Endothelial cell of umbilical vein (primary cell): ENCODE results near the gene CHERP. TPM values are rescaled to one million over a fixed set of nuclear protein-coding genes. Genes with fewer than 3 reads are reported as not detected.
"Not testable (repeated sequence)": the region's sequence is repeated elsewhere in the genome, so short reads cannot be mapped to it uniquely, and the experiment has no call there.

Experiments
- BruUV-seq: library from RNA; stranded (reverse); fragments of 400-500 nt; replicated peaks from 2 replicates; lab custom pipeline; 2021; lab: Mats Ljungman, UMichigan
- CTCF ChIA-PET: fragments of 300-600, 350-600 bp; sonication (Branson Sonifier 250); formaldehyde crosslinking; loops from one replicate; lab custom pipeline; 2021; ENCODE audit warnings: antibody characterized with exemption, inconsistent platforms; lab: Charles Lee
- POLR2A ChIA-PET: fragments of 300-600, 350-600 bp; sonication (Branson Sonifier 250); formaldehyde crosslinking; loops from one replicate; lab custom pipeline; 2021; ENCODE audit warnings: antibody characterized with exemption, inconsistent platforms; lab: Charles Lee
- DNase-seq: peaks from one replicate; pipeline ENCODE4 v3.0.0-alpha.2; 2011; ENCODE audit warnings: low read depth, low spot score
- FAIRE-seq: peaks from 2 replicates; lab custom pipeline; 2011; peaks lifted over from hg19 to GRCh38; lab: Jason Lieb, UNC
- H2AFZ ChIP-seq: 2 replicates; pipeline ENCODE4 v1.6.0; 2012; ENCODE audit warnings: low read depth, low read length, control low read depth, inconsistent platforms
- H3K27ac ChIP-seq: 2 replicates; pipeline ENCODE4 v1.5.1; 2011; ENCODE audit warnings: low read depth, mild to moderate bottlenecking, control low read depth, low read length, moderate library complexity; ENCODE audit not compliant: insufficient read depth
- H3K27me3 ChIP-seq, 2 experiments: 2 replicates each; pipeline versions ENCODE4 v1.6.0 to v1.6.1; 2011; ENCODE audit warnings: low read length in 2 of 2, mixed read lengths in 1 of 2; ENCODE audit not compliant: control insufficient read depth in 2 of 2, insufficient read depth in 2 of 2
- H3K36me3 ChIP-seq, 2 experiments: 2 replicates in 1 of 2; 3 replicates in 1 of 2; pipeline ENCODE4 v1.5.1; 2011; ENCODE audit warnings: low read length in 2 of 2, mild to moderate bottlenecking in 1 of 2, moderate library complexity in 1 of 2; ENCODE audit not compliant: control insufficient read depth in 2 of 2, insufficient read depth in 2 of 2; ENCODE audit errors: extremely low read depth in 1 of 2
- H3K4me1 ChIP-seq: 3 replicates; pipeline ENCODE4 v1.5.1; 2011; ENCODE audit warnings: mild to moderate bottlenecking, low read length; ENCODE audit not compliant: control insufficient read depth, insufficient read depth; ENCODE audit errors: extremely low read depth
- H3K4me2 ChIP-seq: 2 replicates; pipeline ENCODE4 v1.6.1; 2011; ENCODE audit warnings: low read length, control low read depth, mixed read lengths; ENCODE audit not compliant: insufficient read depth
- H3K4me3 ChIP-seq, 3 experiments: fragments of 200-600 bp in 1 of 3; sonication (generic), shearing (Covaris generic) in 1 of 3; replicated peaks in 1 of 3; 2 replicates each; pipeline ENCODE4 v1.5.1; 2011 to 2016; ENCODE audit warnings: control low read depth in 3 of 3, low read length in 3 of 3, mild to moderate bottlenecking in 2 of 3, inconsistent platforms in 1 of 3, low read depth in 1 of 3, moderate library complexity in 1 of 3; ENCODE audit not compliant: insufficient read depth in 1 of 3
- H3K79me2 ChIP-seq: 2 replicates; pipeline ENCODE4 v1.6.0; 2012; ENCODE audit warnings: low read length, inconsistent platforms; ENCODE audit not compliant: control insufficient read depth, insufficient read depth
- H3K9ac ChIP-seq: replicated peaks from 2 replicates; pipeline ENCODE3; 2011; ENCODE audit warnings: low read length, control low read depth; ENCODE audit not compliant: insufficient read depth; ENCODE audit errors: extremely low read depth
- H3K9me1 ChIP-seq: replicated peaks from 3 replicates; pipeline ENCODE4 v1.6.0; 2011; ENCODE audit warnings: mild to moderate bottlenecking, low read length; ENCODE audit not compliant: control insufficient read depth, insufficient read depth; ENCODE audit errors: extremely low read depth
- H3K9me3 ChIP-seq: replicated peaks from 2 replicates; pipeline ENCODE4 v1.5.1; 2012; ENCODE audit warnings: low read length, inconsistent platforms; ENCODE audit not compliant: control insufficient read depth, insufficient read depth
- H4K20me1 ChIP-seq: replicated peaks from 2 replicates; pipeline ENCODE3; 2011; ENCODE audit warnings: mild to moderate bottlenecking, low read length; ENCODE audit not compliant: control insufficient read depth, insufficient read depth; ENCODE audit errors: extremely low read depth
- GATA2 ChIP-seq: IDR thresholded peaks from 2 replicates; pipeline ENCODE4 v1.7.0; 2011; ENCODE audit warnings: low read depth, mild to moderate bottlenecking, moderate library complexity, mixed read lengths, low read length; ENCODE audit not compliant: insufficient read length, insufficient read depth
- JUN ChIP-seq: IDR thresholded peaks from 2 replicates; pipeline ENCODE4 v1.6.1; 2011; ENCODE audit warnings: borderline replicate concordance, low read depth; ENCODE audit not compliant: insufficient read length, insufficient read depth
- MAX ChIP-seq: IDR thresholded peaks from 2 replicates; pipeline ENCODE4 v1.6.1; 2011; ENCODE audit not compliant: insufficient read depth, insufficient read length
- MYC ChIP-seq: IDR thresholded peaks from one replicate; pipeline ENCODE4 v1.6.1; 2011; ENCODE audit warnings: mild to moderate bottlenecking, low read depth, low read length
- POLR2A ChIP-seq: IDR thresholded peaks from 2 replicates; pipeline ENCODE4 v1.6.1; 2012; ENCODE audit warnings: low read depth, mild to moderate bottlenecking, control low read depth, low read length
- POLR2AphosphoS5 ChIP-seq: IDR thresholded peaks from 2 replicates; pipeline ENCODE4 v1.6.1; 2012; ENCODE audit warnings: low read depth, mild to moderate bottlenecking, control low read depth, low read length, moderate library complexity; ENCODE audit not compliant: insufficient read depth
- dilution Hi-C: fragments of 300-500 bp; cut with MboI; formaldehyde crosslinking; loops from one replicate; pipeline ENCODE4 v1.15.0; 2019; ENCODE audit warnings: low sequenced_read_pairs; ENCODE audit not compliant: extremely low pct_ligation_motif_present
- intact Hi-C: fragments of 100-400 bp; cut with micrococcal nuclease; formaldehyde crosslinking; loops from one replicate; pipeline ENCODE4 v1.10.0; 2022
- polyA plus RNA-seq, 4 experiments: library from polyadenylated mRNA; depleted of rRNA in 3 of 4; stranded (reverse) in 3 of 4; unstranded in 1 of 4; fragments of >200 nt; gene quantifications; 2 replicates each; pipeline versions ENCODE4 v1.2.1 to v1.2.3, GENCODE V29; 2011 to 2012; ENCODE audit warnings: missing spikeins in 1 of 4
- total RNA-seq: library from RNA; stranded (reverse); gene quantifications from 2 replicates; pipeline ENCODE4 v1.2.3, GENCODE V29; 2021

CHERP gene
- total and polyA plus RNA-seq, 2 donors (not counting 3 experiments of a cell fraction or from before 2014, with no cell fraction given): 8.9 to 53.9 TPM

GRCh38 chr19:16554776-16555175 lies 12.5 kb upstream of the CHERP start:
- Histone ChIP-seq H3K9ac (no peak overlapping the region), H3K36me3 (peaks cover 3 to 22% of the 10 kb centered on the region in 2 experiments), H3K9me3 (no peaks in the 10 kb centered on the region), H3K4me2 (no peak overlapping the region), H3K9me1 (no peaks in the 10 kb centered on the region), H3K79me2 (no peaks in the 10 kb centered on the region), H3K4me3 (no peak overlapping the region), H2AFZ (no peak overlapping the region), H3K27ac (no peak overlapping the region), H3K4me1 (no peaks in the 10 kb centered on the region), H3K27me3 (no peaks in the 10 kb centered on the region), H4K20me1 (no peaks in the 10 kb centered on the region)
- ChIA-PET CTCF (no interaction called here), POLR2A (no interaction called here)
- intact Hi-C loops: no loop called here
- BruUV-seq: no TSS peak
- FAIRE-seq: no peak
- TF ChIP-seq MYC (no peak), POLR2AphosphoS5 (no peak), GATA2 (no peak), POLR2A (no peak), MAX (no peak), JUN (no peak)
- DNase-seq: no peak
- dilution Hi-C loops: no loop called here

GRCh38 chr19:16551902-16552301 lies 9.7 kb upstream of the CHERP start:
- H3K4me2 ChIP-seq, H3K4me3 ChIP-seq, FAIRE-seq, intact Hi-C loops, H3K9me1 ChIP-seq, H3K27ac ChIP-seq, POLR2A ChIA-PET, H3K4me1 ChIP-seq, dilution Hi-C loops, H3K9me3 ChIP-seq, CTCF ChIA-PET, H3K79me2 ChIP-seq, DNase-seq, H4K20me1 ChIP-seq, H3K27me3 ChIP-seq, H2AFZ ChIP-seq, H3K9ac ChIP-seq, BruUV-seq: not testable (repeated sequence)
- H3K36me3 ChIP-seq: peaks cover 3 to 22% of the 10 kb centered on the region in 2 experiments
